Measurements from ENCODE around the gene LYSMD2. TPM values are rescaled to one million over a fixed set of nuclear protein-coding genes. Genes with fewer than 3 reads are reported as not detected.

Gene LYSMD2
- total RNA-seq, 3 donors from 2014 or later (not counting 1 experiment from before 2014, with no cell fraction given), result 8.1 to 13.6 (median 8.6) TPM

- Mint-ChIP-seq H3K9me3 (no peaks in the 10 kb centered on the region), H3K4me3 (no peak overlapping the region), H3K36me3 (no peaks in the 10 kb centered on the region), H3K4me1 (no peaks in the 10 kb centered on the region), H3K27ac (no peak overlapping the region), H3K27me3 (ENCODE audit: low read depth in 2 of 2) (no peaks in the 10 kb centered on the region)
- H3K4me3 ChIP-seq (ENCODE audit: low read length), result no peak overlapping the region
- H3K36me3 ChIP-seq (ENCODE audit: control insufficient read depth, insufficient read depth, low read length), result peaks cover 25% of the 10 kb centered on the region
- DNase-seq (no peak), ATAC-seq (no peak)
- no peak overlapping the region for H3K27ac ChIP-seq (ENCODE audit: low read length)
- no peaks in the 10 kb centered on the region for H3K27me3 ChIP-seq (ENCODE audit: control insufficient read depth, insufficient read depth, low read length)
- TF ChIP-seq CTCF (IDR thresholded peaks at IDR 0.05), result no peak
- H3K4me1 ChIP-seq (ENCODE audit: control insufficient read depth, insufficient read depth, low read length), result no peaks in the 10 kb centered on the region
- 85% methylated on average over 4 of the region's 4 CpGs for WGBS (ENCODE audit: insufficient coverage)
- H3K9me3 ChIP-seq (ENCODE audit: control insufficient read depth, insufficient read depth, low read length), result no peaks in the 10 kb centered on the region
- intact Hi-C loops (cut with micrococcal nuclease), result no loop called here
These were observed 19.2 kb downstream of the LYSMD2 start for GRCh38 chr15:51718219-51718618.

GRCh38 chr15:51714911-51715310, 22.5 kb downstream of the LYSMD2 start:
- Histone ChIP-seq H3K36me3 (ENCODE audit: control insufficient read depth, insufficient read depth, low read length) (peaks cover 3% of the 10 kb centered on the region), H3K9me3 (ENCODE audit: control insufficient read depth, insufficient read depth, low read length) (no peaks in the 10 kb centered on the region), H3K27ac (ENCODE audit: low read length) (no peak overlapping the region), H3K4me3 (ENCODE audit: low read length) (no peak overlapping the region), H3K4me1 (ENCODE audit: control insufficient read depth, insufficient read depth, low read length) (no peaks in the 10 kb centered on the region), H3K27me3 (ENCODE audit: control insufficient read depth, insufficient read depth, low read length) (no peaks in the 10 kb centered on the region)
- H3K27ac Mint-ChIP-seq, result no peak overlapping the region
- no peaks in the 10 kb centered on the region for H3K27me3 Mint-ChIP-seq (ENCODE audit: low read depth in 2 of 2)
- no peaks in the 10 kb centered on the region for H3K9me3 Mint-ChIP-seq
- WGBS (ENCODE audit: insufficient coverage), result 95% methylated on average over 1 of the region's 1 CpG
- H3K36me3 Mint-ChIP-seq, result no peaks in the 10 kb centered on the region
- ATAC-seq (no peak), DNase-seq (no peak)
- H3K4me3 Mint-ChIP-seq, result no peak overlapping the region
- TF ChIP-seq CTCF (IDR thresholded peaks at IDR 0.05), result no peak
- no peaks in the 10 kb centered on the region for H3K4me1 Mint-ChIP-seq
- intact Hi-C loops (cut with micrococcal nuclease), result no loop called here

GRCh38 chr15:51714162-51714561, 23.3 kb downstream of the LYSMD2 start:
- no peaks in the 10 kb centered on the region for H3K36me3 ChIP-seq (ENCODE audit: control insufficient read depth, insufficient read depth, low read length)
- Mint-ChIP-seq H3K4me3 (no peak overlapping the region), H3K36me3 (no peaks in the 10 kb centered on the region), H3K9me3 (no peaks in the 10 kb centered on the region), H3K27me3 (ENCODE audit: low read depth in 2 of 2) (no peaks in the 10 kb centered on the region), H3K4me1 (no peaks in the 10 kb centered on the region), H3K27ac (no peak overlapping the region)
- WGBS (ENCODE audit: insufficient coverage), result 100% methylated on average over 1 of the region's 1 CpG
- H3K27me3 ChIP-seq (ENCODE audit: control insufficient read depth, insufficient read depth, low read length), result no peaks in the 10 kb centered on the region
- no peaks in the 10 kb centered on the region for H3K9me3 ChIP-seq (ENCODE audit: control insufficient read depth, insufficient read depth, low read length)
- H3K4me1 ChIP-seq (ENCODE audit: control insufficient read depth, insufficient read depth, low read length), result no peaks in the 10 kb centered on the region
- no peak overlapping the region for H3K27ac ChIP-seq (ENCODE audit: low read length)
- intact Hi-C loops (cut with micrococcal nuclease), result no loop called here
- DNase-seq (no peak), ATAC-seq (no peak)
- H3K4me3 ChIP-seq (ENCODE audit: low read length), result no peak overlapping the region
- TF ChIP-seq CTCF (IDR thresholded peaks at IDR 0.05), result no peak

GRCh38 chr15:51709031-51709430, 28.4 kb downstream of the LYSMD2 start:
- no CpG with 5 or more reads among the region's 5 CpGs for WGBS (ENCODE audit: insufficient coverage)
- Mint-ChIP-seq H3K4me1 (no peaks in the 10 kb centered on the region), H3K9me3 (no peaks in the 10 kb centered on the region), H3K4me3 (no peak overlapping the region), H3K36me3 (no peaks in the 10 kb centered on the region), H3K27me3 (ENCODE audit: low read depth in 2 of 2) (peaks cover under 1 to 3% of the 10 kb centered on the region in 2 donors), H3K27ac (no peak overlapping the region)
- no peak for ATAC-seq
- intact Hi-C loops (cut with micrococcal nuclease), result no loop called here
- H3K27me3 ChIP-seq (ENCODE audit: control insufficient read depth, insufficient read depth, low read length), result no peaks in the 10 kb centered on the region
- TF ChIP-seq CTCF (IDR thresholded peaks at IDR 0.05), result no peak
- no peaks in the 10 kb centered on the region for H3K36me3 ChIP-seq (ENCODE audit: control insufficient read depth, insufficient read depth, low read length)
- H3K4me3 ChIP-seq (ENCODE audit: low read length), result no peak overlapping the region
- no peaks in the 10 kb centered on the region for H3K9me3 ChIP-seq (ENCODE audit: control insufficient read depth, insufficient read depth, low read length)
- H3K4me1 ChIP-seq (ENCODE audit: control insufficient read depth, insufficient read depth, low read length), result no peaks in the 10 kb centered on the region
- H3K27ac ChIP-seq (ENCODE audit: low read length), result no peak overlapping the region
- no peak for DNase-seq
